Liver (tissue), 10 donors: ENCODE measurements around the gene HYOU1. TPM values are rescaled to one million over a fixed set of nuclear protein-coding genes. Genes with fewer than 3 reads are reported as not detected.

ENCODE experiments used
- DNase-seq: peaks from one replicate; pipeline ENCODE4 v3.0.0-alpha.2; 2017; ENCODE audit warnings: low spot score
- H3K27ac ChIP-seq, 2 donors: one replicate each; pipeline ENCODE4 v1.7.0; 2013; ENCODE audit warnings: inconsistent platforms in 2 of 2, low read length in 2 of 2, control low read depth in 1 of 2, low read depth in 1 of 2, mild to moderate bottlenecking in 1 of 2
- H3K27me3 ChIP-seq, 4 donors: one replicate each; pipeline versions ENCODE4 v1.6.1 to v1.7.0; 2013; ENCODE audit warnings: low read length in 3 of 4, inconsistent platforms in 1 of 4, mild to moderate bottlenecking in 1 of 4, moderate library complexity in 1 of 4; ENCODE audit not compliant: control insufficient read depth in 4 of 4, insufficient read depth in 4 of 4
- H3K36me3 ChIP-seq, 4 donors: one replicate each; pipeline versions ENCODE4 v1.6.1 to v1.7.0; 2013; ENCODE audit warnings: low read length in 3 of 4, mild to moderate bottlenecking in 3 of 4, low read depth in 1 of 4, moderate library complexity in 1 of 4; ENCODE audit not compliant: control insufficient read depth in 4 of 4, insufficient read depth in 3 of 4
- H3K4me1 ChIP-seq, 4 donors: one replicate each; pipeline versions ENCODE4 v1.6.1 to v1.7.0; 2013; ENCODE audit warnings: low read length in 3 of 4, mild to moderate bottlenecking in 3 of 4, moderate library complexity in 1 of 4; ENCODE audit not compliant: control insufficient read depth in 4 of 4, insufficient read depth in 4 of 4
- H3K4me3 ChIP-seq, 3 donors: one replicate each; pipeline versions ENCODE4 v1.6.1 to v1.7.0; 2013; ENCODE audit warnings: low read length in 3 of 3, control low read depth in 1 of 3, low read depth in 1 of 3, mild to moderate bottlenecking in 1 of 3
- H3K9ac ChIP-seq, 2 donors: one replicate each; pipeline ENCODE4 v1.7.0; 2013; ENCODE audit warnings: low read length in 2 of 2, mild to moderate bottlenecking in 2 of 2, moderate library complexity in 2 of 2, control low read depth in 1 of 2, low read depth in 1 of 2
- H3K9me3 ChIP-seq, 4 donors: one replicate each; pipeline versions ENCODE4 v1.6.1 to v1.7.0; 2013; ENCODE audit warnings: low read length in 3 of 4; ENCODE audit not compliant: control insufficient read depth in 4 of 4
- FOXA1 ChIP-seq: IDR thresholded peaks from 2 replicates; pipeline ENCODE4 v1.6.1; 2016; ENCODE audit warnings: antibody characterized with exemption
- FOXA2 ChIP-seq: IDR thresholded peaks from 2 replicates; pipeline ENCODE4 v1.6.1; 2016; ENCODE audit warnings: antibody characterized with exemption
- HNF4A ChIP-seq, 2 donors: conservative IDR thresholded peaks; 2 replicates each; pipeline ENCODE4 v1.6.1; 2016; ENCODE audit warnings: antibody characterized with exemption in 2 of 2, mild to moderate bottlenecking in 2 of 2
- HNF4G ChIP-seq: IDR thresholded peaks from 2 replicates; pipeline ENCODE4 v1.6.1; 2016; ENCODE audit warnings: antibody characterized with exemption
- JUND ChIP-seq, 2 donors: IDR thresholded peaks; 2 replicates each; pipeline ENCODE4 v1.6.1; 2016; ENCODE audit warnings: antibody characterized with exemption in 2 of 2
- NR2F2 ChIP-seq: IDR thresholded peaks from 2 replicates; pipeline ENCODE4 v1.6.1; 2016; ENCODE audit warnings: antibody characterized with exemption
- SP1 ChIP-seq: IDR thresholded peaks from 2 replicates; pipeline ENCODE4 v1.6.1; 2018; ENCODE audit warnings: antibody characterized with exemption, mild to moderate bottlenecking
- TAF1 ChIP-seq: conservative IDR thresholded peaks from 2 replicates; pipeline ENCODE4 v1.6.1; 2016; ENCODE audit warnings: antibody characterized with exemption, mild to moderate bottlenecking
- YY1 ChIP-seq: IDR thresholded peaks from 2 replicates; pipeline ENCODE4 v1.6.1; 2016; ENCODE audit warnings: antibody characterized with exemption, mild to moderate bottlenecking
- WGBS: extraction: QIAGEN DNeasy Blood & Tissue Kit; methylation state at CpG from one replicate; pipeline ENCODE4 v1.1.7; 2013; 5-methylcytosine and 5-hydroxymethylcytosine counted together
- polyA plus RNA-seq, 2 donors: library from polyadenylated mRNA; stranded (reverse) in 1 of 2; unstranded in 1 of 2; fragments of 200-250 nt in 1 of 2; fragments of >200 nt in 1 of 2; fragmentation: Nextera tagmentation in 1 of 2; extraction: Ambion mirVana in 1 of 2; gene quantifications; one replicate each; pipeline versions ENCODE4 v1.2.1 to v1.2.3, GENCODE V29; 2013 to 2015
- small RNA-seq: library from RNA; depleted of rRNA; stranded (forward); fragments of <200 nt; gene quantifications from one replicate; pipeline ENCODE3, GENCODE V24; 2014
- total RNA-seq, 2 donors: library from RNA; depleted of rRNA; stranded (reverse); fragments of >200 nt; gene quantifications; one replicate each; pipeline ENCODE4 v1.2.3, GENCODE V29; 2014
- TF ChIP-seq, protein P1 (sequence below): fragments of 150-350 bp; IDR thresholded peaks from 2 replicates; pipeline ENCODE4 v1.5.1; 2017; ENCODE audit warnings: improper control_type of control experiment, low read depth, low read length; ENCODE audit not compliant: missing input control
- TF ChIP-seq, protein P2 (sequence below): IDR thresholded peaks from 2 replicates; pipeline ENCODE4 v1.6.1; 2016; ENCODE audit warnings: antibody characterized with exemption
- donor health status: healthy.
- donor health status: healthy.
- donor health status: healthy.
- donor health status: healthy.
- donor health status: healthy.

HYOU1 gene
- total and polyA plus RNA-seq, 4 donors = 41.6 to 270 (median 119) TPM

DNA sequence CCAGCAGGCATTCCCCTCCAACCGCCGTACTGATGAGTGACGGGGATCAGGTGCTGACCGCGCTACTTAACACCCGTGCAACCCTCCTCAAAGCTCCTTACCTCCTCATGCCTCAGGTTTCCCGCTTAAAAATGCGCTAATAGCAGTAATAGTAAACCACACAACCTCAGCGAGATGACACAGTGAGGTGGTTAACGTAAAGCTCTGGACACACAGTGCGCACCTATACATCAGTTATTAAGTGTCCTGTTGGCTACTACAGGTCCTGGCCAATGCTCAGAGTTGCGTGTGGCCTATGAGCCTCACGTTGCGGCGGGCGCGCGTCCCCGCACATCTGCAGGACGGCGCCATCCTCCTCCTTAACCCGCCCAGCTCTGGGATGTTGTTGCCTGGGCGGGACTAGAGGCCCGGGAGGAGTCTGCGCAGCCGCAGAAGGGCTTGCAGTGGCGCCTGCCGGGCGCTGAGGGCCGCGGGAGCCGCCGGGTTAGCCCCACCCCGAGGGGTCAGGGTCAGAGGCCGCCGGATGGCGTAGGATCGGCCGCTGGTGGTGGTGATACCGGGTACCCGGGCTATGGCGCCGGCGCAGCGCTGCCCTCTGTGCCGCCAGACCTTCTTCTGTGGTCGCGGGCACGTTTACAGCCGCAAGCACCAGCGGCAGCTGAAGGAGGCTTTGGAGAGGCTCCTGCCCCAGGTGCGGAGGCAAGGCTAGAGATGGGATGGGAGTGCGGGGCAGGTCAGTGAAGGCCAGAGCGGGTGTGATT is 59.2 kb downstream of the HYOU1 start, which contains the start of gene CENATAC (continued):
- TF ChIP-seq, protein P1, sequence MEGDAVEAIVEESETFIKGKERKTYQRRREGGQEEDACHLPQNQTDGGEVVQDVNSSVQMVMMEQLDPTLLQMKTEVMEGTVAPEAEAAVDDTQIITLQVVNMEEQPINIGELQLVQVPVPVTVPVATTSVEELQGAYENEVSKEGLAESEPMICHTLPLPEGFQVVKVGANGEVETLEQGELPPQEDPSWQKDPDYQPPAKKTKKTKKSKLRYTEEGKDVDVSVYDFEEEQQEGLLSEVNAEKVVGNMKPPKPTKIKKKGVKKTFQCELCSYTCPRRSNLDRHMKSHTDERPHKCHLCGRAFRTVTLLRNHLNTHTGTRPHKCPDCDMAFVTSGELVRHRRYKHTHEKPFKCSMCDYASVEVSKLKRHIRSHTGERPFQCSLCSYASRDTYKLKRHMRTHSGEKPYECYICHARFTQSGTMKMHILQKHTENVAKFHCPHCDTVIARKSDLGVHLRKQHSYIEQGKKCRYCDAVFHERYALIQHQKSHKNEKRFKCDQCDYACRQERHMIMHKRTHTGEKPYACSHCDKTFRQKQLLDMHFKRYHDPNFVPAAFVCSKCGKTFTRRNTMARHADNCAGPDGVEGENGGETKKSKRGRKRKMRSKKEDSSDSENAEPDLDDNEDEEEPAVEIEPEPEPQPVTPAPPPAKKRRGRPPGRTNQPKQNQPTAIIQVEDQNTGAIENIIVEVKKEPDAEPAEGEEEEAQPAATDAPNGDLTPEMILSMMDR = peak; percentile 18
- TF ChIP-seq YY1 (peak; percentile 92), JUND (IDR thresholded peaks at IDR 0.05) (no peak), HNF4A (conservative IDR thresholded peaks at IDR 0.05) (peak in 1 of 2 donors; percentile 5), SP1 (peak; percentile 33), NR2F2 (peak; percentile 95), FOXA1 (no peak)
- TF ChIP-seq, protein P2, sequence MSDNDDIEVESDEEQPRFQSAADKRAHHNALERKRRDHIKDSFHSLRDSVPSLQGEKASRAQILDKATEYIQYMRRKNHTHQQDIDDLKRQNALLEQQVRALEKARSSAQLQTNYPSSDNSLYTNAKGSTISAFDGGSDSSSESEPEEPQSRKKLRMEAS = no peak

- H3K9me3 ChIP-seq = no peaks in the 10 kb centered on the region
- H3K27ac ChIP-seq = peak overlapping the region; percentile 26 to 46
- peaks cover 0 to 9% (median 7%) of the 10 kb centered on the region in 4 donors for H3K36me3 ChIP-seq
- H3K27me3 ChIP-seq = no peaks in the 10 kb centered on the region
- peak; percentile 35 for DNase-seq
- whole genome bisulfite sequencing = 32% methylated on average over 22 of the region's 22 CpGs
- peaks cover 1 to 21% (median 20%) of the 10 kb centered on the region in 4 donors for H3K4me1 ChIP-seq
- no peak for TF ChIP-seq HNF4G
- TF ChIP-seq, protein P2 = no peak
- no peak for TF ChIP-seq FOXA2
- TF ChIP-seq TAF1 = no peak
- TF ChIP-seq YY1 = no peak
- H3K9ac ChIP-seq = peak overlapping the region in 1 of 2 donors; percentile 75
- peak overlapping the region; percentile 91 to 95 (median 93) for H3K4me3 ChIP-seq
Observed at GRCh38 chr11:118996926-118997626, 59.9 kb downstream of the HYOU1 start.

Small RNAs within 50 kb of the gene (small RNA-seq; reads per million reads assigned to genes)
- gene AP003392.2 (not detected), gene RF00017 (not detected), gene RF00019 (not detected)

Other genes starting within 250 kb of the HYOU1 start
- not detected for gene CXCR5, start 173.3 kb downstream of the HYOU1 start, total RNA-seq
- gene CXCR5, start 173.3 kb downstream of the HYOU1 start, polyA plus RNA-seq = under 1 TPM; 0.06 to 0.92 TPM
- gene BCL9L, start 131.3 kb downstream of the HYOU1 start, total RNA-seq = 10 to 100 TPM in 1 of 2 donors, 1 to 10 TPM in 1; 6.1 to 10.2 TPM
- gene BCL9L, start 131.3 kb downstream of the HYOU1 start, polyA plus RNA-seq = 10 to 100 TPM in 1 of 2 donors, 1 to 10 TPM in 1; 2.2 to 11.6 TPM
- not detected for gene UPK2, start 100.9 kb downstream of the HYOU1 start, total RNA-seq
- gene UPK2, start 100.9 kb downstream of the HYOU1 start, polyA plus RNA-seq = not detected
- not detected for gene FOXR1, start 85.4 kb downstream of the HYOU1 start, total RNA-seq
- gene FOXR1, start 85.4 kb downstream of the HYOU1 start, polyA plus RNA-seq = not detected
- gene CENATAC, start 59.1 kb downstream of the HYOU1 start, total RNA-seq = 10 to 100 TPM; 12.0 to 33.6 TPM
- 10 to 100 TPM in 1 of 2 donors, 1 to 10 TPM in 1; 6.0 to 14.5 TPM for gene CENATAC, start 59.1 kb downstream of the HYOU1 start, polyA plus RNA-seq
- gene RPS25, start 38.9 kb downstream of the HYOU1 start, total RNA-seq = 100 to 1,000 TPM; 228 to 294 TPM
- 100 to 1,000 TPM; 477 to 499 TPM for gene RPS25, start 38.9 kb downstream of the HYOU1 start, polyA plus RNA-seq
- 10 to 100 TPM; 32.8 to 35.7 TPM for gene TRAPPC4, start 38.4 kb downstream of the HYOU1 start, total RNA-seq
- 10 to 100 TPM; 21.1 to 32.1 TPM for gene TRAPPC4, start 38.4 kb downstream of the HYOU1 start, polyA plus RNA-seq
- 100 to 1,000 TPM in 1 of 2 donors, 10 to 100 TPM in 1; 62.7 to 184 TPM for gene SLC37A4, start 26.3 kb downstream of the HYOU1 start, total RNA-seq
- gene SLC37A4, start 26.3 kb downstream of the HYOU1 start, polyA plus RNA-seq = 10 to 100 TPM; 93.8 to 98.7 TPM
- 10 to 100 TPM; 12.9 to 17.4 TPM for gene VPS11, start 10.6 kb upstream of the HYOU1 start, total RNA-seq
- 10 to 100 TPM in 1 of 2 donors, 1 to 10 TPM in 1; 7.2 to 11.5 TPM for gene VPS11, start 10.6 kb upstream of the HYOU1 start, polyA plus RNA-seq
- 100 to 1,000 TPM in 1 of 2 donors, 10 to 100 TPM in 1; 10.5 to 224 TPM for gene HMBS, start 27.7 kb upstream of the HYOU1 start, total RNA-seq
- 10 to 100 TPM; 21.2 to 32.2 TPM for gene HMBS, start 27.7 kb upstream of the HYOU1 start, polyA plus RNA-seq
- 10 to 100 TPM; 12.8 to 40.5 TPM for gene DPAGT1, start 44.6 kb upstream of the HYOU1 start, total RNA-seq
- 10 to 100 TPM; 34.3 to 48.0 TPM for gene DPAGT1, start 44.6 kb upstream of the HYOU1 start, polyA plus RNA-seq
- gene C2CD2L, start 50.1 kb upstream of the HYOU1 start, total RNA-seq = 1 to 10 TPM; 3.5 to 6.1 TPM
- gene C2CD2L, start 50.1 kb upstream of the HYOU1 start, polyA plus RNA-seq = 1 to 10 TPM; 2.5 to 6.3 TPM
- 10 to 100 TPM; 10.2 to 14.3 TPM for gene HINFP, start 64.4 kb upstream of the HYOU1 start, total RNA-seq
- gene HINFP, start 64.4 kb upstream of the HYOU1 start, polyA plus RNA-seq = 1 to 10 TPM; 6.4 to 6.5 TPM
- gene ABCG4, start 91.8 kb upstream of the HYOU1 start, total RNA-seq = under 1 TPM; 0.05 to 0.17 TPM
- under 1 TPM in 1 of 2 donors, not detected in 1; 0.03 TPM for gene ABCG4, start 91.8 kb upstream of the HYOU1 start, polyA plus RNA-seq
- 10 to 100 TPM; 11.0 to 12.0 TPM for gene NLRX1, start 111.5 kb upstream of the HYOU1 start, total RNA-seq
- gene NLRX1, start 111.5 kb upstream of the HYOU1 start, polyA plus RNA-seq = 1 to 10 TPM; 4.2 to 9.8 TPM
- under 1 TPM in 1 of 2 donors, not detected in 1; 0.17 TPM for gene NHERF4, start 128.3 kb upstream of the HYOU1 start, total RNA-seq
- gene NHERF4, start 128.3 kb upstream of the HYOU1 start, polyA plus RNA-seq = under 1 TPM in 1 of 2 donors, not detected in 1; 0.03 TPM
- 1 to 10 TPM; 5.3 to 5.5 TPM for gene CBL, start 149.1 kb upstream of the HYOU1 start, total RNA-seq
- 1 to 10 TPM; 1.6 to 1.7 TPM for gene CBL, start 149.1 kb upstream of the HYOU1 start, polyA plus RNA-seq